ENCODE data around the gene MINDY4. TPM values are rescaled to one million over a fixed set of nuclear protein-coding genes. Genes with fewer than 3 reads are reported as not detected.
"Not testable (repeated sequence)": the region's sequence is repeated elsewhere in the genome, so short reads cannot be mapped to it uniquely, and the experiment has no call there.

Gene MINDY4
- total RNA-seq, 1 experiment from 2014 or later, result 3.6 TPM

- in situ Hi-C loops (cut with HindIII; ENCODE audit: low pct_unique_long_range_greater_than_20kb, low sequenced_read_pairs), result no loop called here
- no peak for DNase-seq (ENCODE audit: low read depth)
These were observed 44.2 kb downstream of the MINDY4 start for GRCh38 chr7:30815388-30815854.

- no peak for DNase-seq (ENCODE audit: low read depth)
- in situ Hi-C loops (cut with HindIII; ENCODE audit: low pct_unique_long_range_greater_than_20kb, low sequenced_read_pairs), result no loop called here
These were observed 44.9 kb downstream of the MINDY4 start for GRCh38 chr7:30815951-30816644.

- no peak for DNase-seq (ENCODE audit: low read depth)
- in situ Hi-C loops (cut with HindIII; ENCODE audit: low pct_unique_long_range_greater_than_20kb, low sequenced_read_pairs), result no loop called here
These were observed 45.6 kb downstream of the MINDY4 start for GRCh38 chr7:30816645-30817370.

GRCh38 chr7:30817371-30817767, 46.2 kb downstream of the MINDY4 start:
- DNase-seq (ENCODE audit: low read depth), result no peak
- in situ Hi-C loops (cut with HindIII; ENCODE audit: low pct_unique_long_range_greater_than_20kb, low sequenced_read_pairs), result no loop called here

GRCh38 chr7:30824821-30825720, 53.9 kb downstream of the MINDY4 start:
- in situ Hi-C loops (cut with HindIII; ENCODE audit: low pct_unique_long_range_greater_than_20kb, low sequenced_read_pairs), result no loop called here
- DNase-seq (ENCODE audit: low read depth), result no peak

- in situ Hi-C loops (cut with HindIII; ENCODE audit: low pct_unique_long_range_greater_than_20kb, low sequenced_read_pairs), result no loop called here
- DNase-seq (ENCODE audit: low read depth), result no peak
These were observed 55.0 kb downstream of the MINDY4 start for GRCh38 chr7:30826181-30826580.

GRCh38 chr7:30828591-30828990, 57.4 kb downstream of the MINDY4 start:
- in situ Hi-C loops (cut with HindIII; ENCODE audit: low pct_unique_long_range_greater_than_20kb, low sequenced_read_pairs), result no loop called here
- no peak for DNase-seq (ENCODE audit: low read depth)

- in situ Hi-C loops (cut with HindIII; ENCODE audit: low pct_unique_long_range_greater_than_20kb, low sequenced_read_pairs), result no loop called here
- DNase-seq (ENCODE audit: low read depth), result no peak
These were observed 58.3 kb downstream of the MINDY4 start for GRCh38 chr7:30829471-30829870.

GRCh38 chr7:30831227-30831626, 60.0 kb downstream of the MINDY4 start:
- DNase-seq (ENCODE audit: low read depth), result no peak
- in situ Hi-C loops (cut with HindIII; ENCODE audit: low pct_unique_long_range_greater_than_20kb, low sequenced_read_pairs), result no loop called here

GRCh38 chr7:30831936-30832335, 60.7 kb downstream of the MINDY4 start:
- DNase-seq (ENCODE audit: low read depth), result no peak
- in situ Hi-C loops (cut with HindIII; ENCODE audit: low pct_unique_long_range_greater_than_20kb, low sequenced_read_pairs), result no loop called here

GRCh38 chr7:30834017-30834674, 62.9 kb downstream of the MINDY4 start:
- DNase-seq (ENCODE audit: low read depth); in situ Hi-C loops (cut with HindIII; ENCODE audit: low pct_unique_long_range_greater_than_20kb, low sequenced_read_pairs): not testable (repeated sequence)

- in situ Hi-C loops (cut with HindIII; ENCODE audit: low pct_unique_long_range_greater_than_20kb, low sequenced_read_pairs), result no loop called here
- no peak for DNase-seq (ENCODE audit: low read depth)
These were observed 64.2 kb downstream of the MINDY4 start for GRCh38 chr7:30835396-30835915.

- in situ Hi-C loops (cut with HindIII; ENCODE audit: low pct_unique_long_range_greater_than_20kb, low sequenced_read_pairs), result no loop called here
These were observed 65.8 kb downstream of the MINDY4 start for GRCh38 chr7:30836991-30837390.

GRCh38 chr7:30837581-30837980, 66.4 kb downstream of the MINDY4 start:
- in situ Hi-C loops (cut with HindIII; ENCODE audit: low pct_unique_long_range_greater_than_20kb, low sequenced_read_pairs), result no loop called here
- no peak for DNase-seq (ENCODE audit: low read depth)

More at GRCh38 chr7:30836991-30837390, 65.8 kb downstream of the MINDY4 start:
- no peak for DNase-seq (ENCODE audit: low read depth)

- in situ Hi-C loops (cut with HindIII; ENCODE audit: low pct_unique_long_range_greater_than_20kb, low sequenced_read_pairs), result no loop called here
- no peak for DNase-seq (ENCODE audit: low read depth)
These were observed 66.8 kb downstream of the MINDY4 start for GRCh38 chr7:30838008-30838407.

GRCh38 chr7:30840141-30841024, 69.2 kb downstream of the MINDY4 start:
- in situ Hi-C loops (cut with HindIII; ENCODE audit: low pct_unique_long_range_greater_than_20kb, low sequenced_read_pairs), result no loop called here
- no peak for DNase-seq (ENCODE audit: low read depth)

GRCh38 chr7:30841025-30841735, 70.0 kb downstream of the MINDY4 start:
- DNase-seq (ENCODE audit: low read depth), result no peak
- in situ Hi-C loops (cut with HindIII; ENCODE audit: low pct_unique_long_range_greater_than_20kb, low sequenced_read_pairs), result no loop called here
